Measurements from ENCODE around the gene KIF5B.
"Not testable (repeated sequence)": the region's sequence is repeated elsewhere in the genome, so short reads cannot be mapped to it uniquely, and the experiment has no call there.

Gene KIF5B

DNA sequence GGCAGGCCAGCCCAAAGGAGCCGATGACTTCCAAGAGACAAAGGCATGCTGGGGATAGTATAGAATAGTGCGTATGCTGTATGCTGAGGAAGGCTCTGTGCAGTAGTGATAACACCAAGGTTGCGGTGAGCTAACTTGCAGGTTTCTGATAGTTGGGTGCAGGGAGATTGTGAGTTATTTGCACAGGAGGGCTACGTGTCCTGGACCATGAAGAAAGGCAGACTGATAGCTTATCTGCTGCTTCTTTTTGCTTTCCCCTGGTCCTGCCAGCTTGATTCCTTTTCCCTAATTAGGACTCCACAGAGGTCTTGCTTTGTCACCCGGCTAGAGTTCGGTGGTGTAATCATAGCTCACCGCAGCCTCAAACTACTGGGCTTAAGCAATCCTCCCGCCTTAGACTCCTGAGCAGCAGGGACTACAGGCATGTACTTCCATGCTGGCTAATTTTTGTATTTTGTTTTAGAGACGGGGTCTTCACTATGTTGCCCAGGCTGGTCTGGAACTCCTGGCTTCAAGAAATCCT is 83.6 kb downstream of the KIF5B start:
- TF ChIP-seq, protein P1, sequence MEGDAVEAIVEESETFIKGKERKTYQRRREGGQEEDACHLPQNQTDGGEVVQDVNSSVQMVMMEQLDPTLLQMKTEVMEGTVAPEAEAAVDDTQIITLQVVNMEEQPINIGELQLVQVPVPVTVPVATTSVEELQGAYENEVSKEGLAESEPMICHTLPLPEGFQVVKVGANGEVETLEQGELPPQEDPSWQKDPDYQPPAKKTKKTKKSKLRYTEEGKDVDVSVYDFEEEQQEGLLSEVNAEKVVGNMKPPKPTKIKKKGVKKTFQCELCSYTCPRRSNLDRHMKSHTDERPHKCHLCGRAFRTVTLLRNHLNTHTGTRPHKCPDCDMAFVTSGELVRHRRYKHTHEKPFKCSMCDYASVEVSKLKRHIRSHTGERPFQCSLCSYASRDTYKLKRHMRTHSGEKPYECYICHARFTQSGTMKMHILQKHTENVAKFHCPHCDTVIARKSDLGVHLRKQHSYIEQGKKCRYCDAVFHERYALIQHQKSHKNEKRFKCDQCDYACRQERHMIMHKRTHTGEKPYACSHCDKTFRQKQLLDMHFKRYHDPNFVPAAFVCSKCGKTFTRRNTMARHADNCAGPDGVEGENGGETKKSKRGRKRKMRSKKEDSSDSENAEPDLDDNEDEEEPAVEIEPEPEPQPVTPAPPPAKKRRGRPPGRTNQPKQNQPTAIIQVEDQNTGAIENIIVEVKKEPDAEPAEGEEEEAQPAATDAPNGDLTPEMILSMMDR (IDR thresholded peaks at IDR 0.05; ENCODE audit: extremely low read depth, insufficient read depth, missing control alignments), result no peak
- no peak for DNase-seq (ENCODE audit: low spot score)
- in situ Hi-C loops (cut with MboI; ENCODE audit: low pct_unique_long_range_greater_than_20kb, low sequenced_read_pairs, unreplicated experiment), result no loop called here

DNA sequence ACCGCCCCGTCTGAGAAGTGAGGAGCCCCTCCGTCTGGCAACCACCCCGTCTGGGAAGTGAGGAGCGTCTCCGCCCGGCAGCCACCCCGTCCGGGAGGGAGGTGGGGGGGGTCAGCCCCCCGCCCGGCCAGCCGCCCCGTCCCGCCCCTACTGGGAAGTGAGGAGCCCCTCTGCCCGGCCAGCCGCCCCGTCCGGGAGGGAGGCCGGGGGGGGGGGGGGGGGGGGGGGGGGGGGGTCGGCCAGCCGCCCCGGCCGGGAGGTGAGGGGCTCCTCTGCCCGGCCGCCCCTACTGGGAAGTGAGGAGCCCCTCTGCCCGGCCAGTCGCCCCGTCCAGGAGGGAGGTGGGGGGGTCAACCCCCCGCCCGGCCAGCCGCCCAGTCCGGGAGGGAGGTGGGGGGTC is 86.4 kb downstream of the KIF5B start:
- DNase-seq (ENCODE audit: low spot score); in situ Hi-C loops (cut with MboI; ENCODE audit: low pct_unique_long_range_greater_than_20kb, low sequenced_read_pairs, unreplicated experiment): not testable (repeated sequence)

DNA sequence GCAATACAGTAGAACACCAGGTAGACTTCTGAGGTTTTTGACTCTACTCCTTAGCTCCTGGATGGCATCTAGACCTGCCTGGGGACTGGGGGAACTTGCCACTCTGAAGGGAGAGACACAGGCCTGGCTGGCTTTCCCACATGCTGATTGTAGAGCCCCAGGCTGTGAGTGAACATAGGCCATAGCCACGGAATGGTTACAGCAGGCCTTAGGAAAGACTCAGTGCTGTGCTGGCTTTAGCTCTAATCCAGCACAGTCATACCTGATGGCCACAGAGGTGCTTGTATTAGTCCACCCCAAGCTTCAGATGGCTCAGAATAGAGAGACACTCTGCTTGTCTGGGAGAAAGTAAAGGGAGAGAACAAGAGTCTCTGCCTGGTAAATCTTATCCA is 92.6 kb downstream of the KIF5B start:
- TF ChIP-seq, protein P1 (IDR thresholded peaks at IDR 0.05; ENCODE audit: extremely low read depth, insufficient read depth, missing control alignments), result no peak
- DNase-seq (ENCODE audit: low spot score), result no peak
- in situ Hi-C loops (cut with MboI; ENCODE audit: low pct_unique_long_range_greater_than_20kb, low sequenced_read_pairs, unreplicated experiment), result no loop called here

DNA sequence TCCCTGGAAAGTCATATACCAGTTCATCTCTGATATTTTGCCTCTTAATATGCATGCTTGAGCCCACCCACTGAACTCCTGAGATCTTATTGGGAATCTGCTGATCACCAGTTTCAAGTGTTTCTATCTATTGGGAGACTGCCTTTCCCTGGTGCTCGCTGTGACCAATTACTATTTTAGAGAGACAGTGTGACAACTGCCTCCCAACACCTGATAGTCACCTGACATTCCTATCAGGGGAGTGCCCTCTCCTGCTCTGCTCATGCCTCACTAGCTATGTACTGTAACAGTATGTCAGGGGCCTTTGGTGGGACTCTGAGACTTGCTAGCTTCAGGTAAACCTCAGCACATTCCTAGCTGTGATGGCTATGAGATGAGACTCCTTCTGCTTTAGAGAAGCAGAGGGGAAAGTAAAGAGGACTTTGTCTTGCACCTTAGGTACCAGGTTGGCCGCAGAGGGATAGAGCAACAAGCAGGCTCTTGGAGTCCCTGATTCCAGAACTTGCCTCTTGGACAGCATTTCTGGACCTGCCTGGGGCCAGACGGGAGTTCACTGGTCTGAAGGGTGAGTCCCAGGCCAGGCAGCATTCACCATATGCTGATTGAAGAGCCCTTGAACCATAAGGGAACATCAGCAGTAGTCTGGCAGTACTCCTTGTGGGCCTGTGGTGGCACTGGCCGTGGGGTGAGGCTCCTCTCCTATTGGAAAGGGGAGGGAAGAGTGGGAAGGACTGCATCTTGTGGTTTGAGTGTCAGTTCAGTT is 93.2 kb downstream of the KIF5B start:
- TF ChIP-seq, protein P1 (IDR thresholded peaks at IDR 0.05; ENCODE audit: extremely low read depth, insufficient read depth, missing control alignments), result no peak
- DNase-seq (ENCODE audit: low spot score), result no peak
- in situ Hi-C loops (cut with MboI; ENCODE audit: low pct_unique_long_range_greater_than_20kb, low sequenced_read_pairs, unreplicated experiment), result no loop called here

DNA sequence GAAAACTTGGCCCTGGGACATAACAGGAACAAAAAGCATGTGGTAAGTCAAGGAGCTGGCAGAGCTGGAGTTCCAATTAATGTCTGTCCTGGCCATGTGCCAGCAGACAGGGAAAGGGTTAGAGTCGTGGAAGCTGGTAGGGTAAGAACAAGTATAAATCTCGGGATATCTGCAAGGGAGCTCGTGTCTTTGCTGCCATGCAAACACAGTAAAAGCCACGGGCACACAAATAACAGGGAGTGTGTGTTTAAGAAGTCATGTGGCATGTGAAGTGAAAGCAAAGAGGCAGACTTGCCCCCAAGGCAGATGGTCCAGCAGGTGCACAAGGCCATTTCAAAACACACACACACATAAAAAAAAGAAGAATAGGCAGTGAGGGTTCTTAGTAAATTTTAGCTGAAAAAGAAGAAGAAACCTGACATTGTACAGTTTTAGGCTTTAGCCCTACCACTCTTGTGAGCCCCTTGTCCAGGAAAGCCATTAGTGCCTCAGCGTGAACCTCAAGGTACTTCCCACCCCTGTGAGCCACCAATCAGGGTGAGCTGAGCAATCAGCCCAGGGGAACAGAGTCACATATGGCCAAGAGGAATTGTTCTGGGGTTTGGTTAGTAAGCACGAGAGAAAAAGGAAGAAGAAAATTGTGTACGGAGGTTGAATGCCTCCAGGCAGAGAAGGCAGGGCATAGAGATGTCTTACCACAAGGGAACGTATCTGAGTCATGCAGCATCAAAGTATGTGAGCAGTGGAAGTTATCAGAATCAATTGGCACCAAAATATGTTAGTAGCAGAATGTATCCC is 94.7 kb downstream of the KIF5B start:
- DNase-seq (ENCODE audit: low spot score), result no peak
- TF ChIP-seq, protein P1 (IDR thresholded peaks at IDR 0.05; ENCODE audit: extremely low read depth, insufficient read depth, missing control alignments), result no peak
- in situ Hi-C loops (cut with MboI; ENCODE audit: low pct_unique_long_range_greater_than_20kb, low sequenced_read_pairs, unreplicated experiment), result no loop called here

DNA sequence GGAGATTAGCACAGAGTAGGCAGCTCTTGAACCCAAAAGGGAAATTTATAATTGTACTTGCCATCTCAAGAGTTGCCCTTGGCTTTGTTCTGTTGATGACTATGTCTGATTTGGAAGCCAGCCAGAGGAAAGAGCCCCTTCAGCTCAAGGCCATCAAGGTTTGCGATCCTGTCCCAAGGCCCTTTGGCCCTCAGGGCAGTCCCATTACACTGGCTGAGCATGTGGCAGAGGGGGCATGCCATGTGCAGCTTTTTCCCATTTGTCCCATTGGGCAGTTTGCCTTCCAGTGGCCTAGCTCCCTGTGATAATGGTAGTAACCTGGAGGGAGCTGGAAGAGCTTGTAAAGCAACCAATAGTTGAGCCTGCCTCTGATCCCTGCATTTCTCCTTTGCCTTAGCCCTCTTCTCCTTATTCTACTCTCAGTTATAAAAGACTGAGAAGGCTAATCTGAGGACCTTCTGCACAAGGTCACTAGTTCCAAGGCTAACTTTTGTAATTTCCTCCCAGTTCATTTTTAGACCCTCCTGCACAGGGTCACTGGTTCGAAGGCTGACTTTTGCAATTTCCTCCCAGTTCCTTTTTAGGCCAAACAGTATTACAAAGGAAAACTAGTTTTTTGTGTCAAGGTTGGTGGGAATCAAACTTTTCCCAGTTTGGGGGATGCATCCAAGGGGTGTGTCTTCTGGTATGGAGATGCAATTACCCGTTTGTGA is 96.6 kb downstream of the KIF5B start:
- TF ChIP-seq, protein P1 (IDR thresholded peaks at IDR 0.05; ENCODE audit: extremely low read depth, insufficient read depth, missing control alignments), result no peak
- DNase-seq (ENCODE audit: low spot score), result no peak
- in situ Hi-C loops (cut with MboI; ENCODE audit: low pct_unique_long_range_greater_than_20kb, low sequenced_read_pairs, unreplicated experiment), result no loop called here
